GM12875 (cell line): ENCODE data around the gene CRISP3.

Experiments
- H3K4me3 ChIP-seq: one replicate; pipeline ENCODE4 v1.5.1; 2011; ENCODE audit warnings: low read depth, low read length, control low read depth
- CTCF ChIP-seq: IDR thresholded peaks from 2 replicates; pipeline ENCODE4 v1.5.1; 2011; ENCODE audit warnings: low read depth, mild to moderate bottlenecking, control low read depth, inconsistent platforms, low read length, moderate library complexity, borderline replicate concordance; ENCODE audit not compliant: insufficient read depth

CRISP3 gene

GRCh38 chr6:49775043-49775442, 30.9 kb upstream of the CRISP3 start:
- TF ChIP-seq CTCF, result no peak
- H3K4me3 ChIP-seq, result no peak overlapping the region

- no peak for TF ChIP-seq CTCF
- no peak overlapping the region for H3K4me3 ChIP-seq
Observed at GRCh38 chr6:49772285-49772684, 28.1 kb upstream of the CRISP3 start.

GRCh38 chr6:49766762-49767161, 22.6 kb upstream of the CRISP3 start:
- TF ChIP-seq CTCF, result no peak
- H3K4me3 ChIP-seq, result no peak overlapping the region

GRCh38 chr6:49764571-49765236, 20.5 kb upstream of the CRISP3 start:
- no peak overlapping the region for H3K4me3 ChIP-seq
- TF ChIP-seq CTCF, result no peak

GRCh38 chr6:49743429-49743828, 759 bp downstream of the CRISP3 start:
- no peak overlapping the region for H3K4me3 ChIP-seq
- TF ChIP-seq CTCF, result no peak

- TF ChIP-seq CTCF, result no peak
Observed at GRCh38 chr6:49739423-49739822, 4.8 kb downstream of the CRISP3 start.

GRCh38 chr6:49736017-49736508, 8.1 kb downstream of the CRISP3 start:
- H3K4me3 ChIP-seq, result no peak overlapping the region
- TF ChIP-seq CTCF, result no peak

More at GRCh38 chr6:49739423-49739822, 4.8 kb downstream of the CRISP3 start:
- no peak overlapping the region for H3K4me3 ChIP-seq
